ENCODE data around the gene KLF7. TPM values are rescaled to one million over a fixed set of nuclear protein-coding genes. Genes with fewer than 3 reads are reported as not detected.

Gene KLF7
- total and polyA plus RNA-seq, 8 donors: 14.8 to 41.8 (median 18.2) TPM

- peaks cover 0 to 6% of the 10 kb centered on the region in 2 donors for H3K36me3 ChIP-seq
- TF ChIP-seq, protein P1, sequence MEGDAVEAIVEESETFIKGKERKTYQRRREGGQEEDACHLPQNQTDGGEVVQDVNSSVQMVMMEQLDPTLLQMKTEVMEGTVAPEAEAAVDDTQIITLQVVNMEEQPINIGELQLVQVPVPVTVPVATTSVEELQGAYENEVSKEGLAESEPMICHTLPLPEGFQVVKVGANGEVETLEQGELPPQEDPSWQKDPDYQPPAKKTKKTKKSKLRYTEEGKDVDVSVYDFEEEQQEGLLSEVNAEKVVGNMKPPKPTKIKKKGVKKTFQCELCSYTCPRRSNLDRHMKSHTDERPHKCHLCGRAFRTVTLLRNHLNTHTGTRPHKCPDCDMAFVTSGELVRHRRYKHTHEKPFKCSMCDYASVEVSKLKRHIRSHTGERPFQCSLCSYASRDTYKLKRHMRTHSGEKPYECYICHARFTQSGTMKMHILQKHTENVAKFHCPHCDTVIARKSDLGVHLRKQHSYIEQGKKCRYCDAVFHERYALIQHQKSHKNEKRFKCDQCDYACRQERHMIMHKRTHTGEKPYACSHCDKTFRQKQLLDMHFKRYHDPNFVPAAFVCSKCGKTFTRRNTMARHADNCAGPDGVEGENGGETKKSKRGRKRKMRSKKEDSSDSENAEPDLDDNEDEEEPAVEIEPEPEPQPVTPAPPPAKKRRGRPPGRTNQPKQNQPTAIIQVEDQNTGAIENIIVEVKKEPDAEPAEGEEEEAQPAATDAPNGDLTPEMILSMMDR (IDR thresholded peaks at IDR 0.05): no peak
- H3K4me3 ChIP-seq: no peak overlapping the region
- ATAC-seq (peak; percentile 42), DNase-seq (no peak)
- H3K27me3 ChIP-seq: no peaks in the 10 kb centered on the region
- no peak overlapping the region for H3K27ac ChIP-seq
- H3K9me3 ChIP-seq: no peaks in the 10 kb centered on the region
- H3K4me1 ChIP-seq: peaks cover 17 to 43% of the 10 kb centered on the region in 2 donors
- intact Hi-C loops (cut with DNase I): no loop called here
These were observed 72.9 kb downstream of the KLF7 start for GRCh38 chr2:207092818-207093217.

DNA sequence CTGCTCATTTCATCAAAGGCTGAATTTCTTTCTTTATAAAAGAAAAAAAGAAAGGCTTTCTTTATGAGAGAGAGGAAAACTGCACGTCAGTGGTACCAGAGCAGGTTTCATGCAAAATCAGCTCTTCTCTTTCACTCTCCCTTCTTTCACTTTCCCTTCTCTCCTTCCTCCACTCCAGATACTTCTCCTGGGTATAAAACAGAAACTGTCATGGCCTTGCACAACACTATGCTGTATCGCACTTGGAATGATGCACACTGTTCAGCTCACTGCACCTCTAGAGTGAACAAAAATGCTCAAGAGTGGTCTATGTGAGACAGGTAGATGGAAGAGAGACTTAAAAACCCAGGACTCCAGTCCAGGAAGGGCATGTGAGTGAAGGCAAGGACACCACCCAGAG is 73.8 kb downstream of the KLF7 start:
- Histone ChIP-seq H3K27me3 (no peaks in the 10 kb centered on the region), H3K4me3 (no peak overlapping the region), H3K27ac (peak overlapping the region in 1 of 2 donors; percentile 57), H3K9me3 (no peaks in the 10 kb centered on the region), H3K36me3 (peaks cover 0 to 15% of the 10 kb centered on the region in 2 donors), H3K4me1 (peaks cover 17 to 43% of the 10 kb centered on the region in 2 donors)
- DNase-seq (no peak), ATAC-seq (peak; percentile 16)
- TF ChIP-seq, protein P1 (IDR thresholded peaks at IDR 0.05): no peak
- intact Hi-C loops (cut with DNase I): no loop called here

- Histone ChIP-seq H3K4me1 (peaks cover 17 to 40% of the 10 kb centered on the region in 2 donors), H3K36me3 (peaks cover 0 to 23% of the 10 kb centered on the region in 2 donors), H3K27ac (peak overlapping the region in 1 of 2 donors; percentile 57), H3K9me3 (no peaks in the 10 kb centered on the region), H3K27me3 (no peaks in the 10 kb centered on the region), H3K4me3 (no peak overlapping the region)
- ATAC-seq (peak; percentile 59), DNase-seq (no peak)
- TF ChIP-seq, protein P1 (IDR thresholded peaks at IDR 0.05): no peak
- intact Hi-C loops (cut with DNase I): no loop called here
These were observed 74.6 kb downstream of the KLF7 start for GRCh38 chr2:207091176-207091575.

DNA sequence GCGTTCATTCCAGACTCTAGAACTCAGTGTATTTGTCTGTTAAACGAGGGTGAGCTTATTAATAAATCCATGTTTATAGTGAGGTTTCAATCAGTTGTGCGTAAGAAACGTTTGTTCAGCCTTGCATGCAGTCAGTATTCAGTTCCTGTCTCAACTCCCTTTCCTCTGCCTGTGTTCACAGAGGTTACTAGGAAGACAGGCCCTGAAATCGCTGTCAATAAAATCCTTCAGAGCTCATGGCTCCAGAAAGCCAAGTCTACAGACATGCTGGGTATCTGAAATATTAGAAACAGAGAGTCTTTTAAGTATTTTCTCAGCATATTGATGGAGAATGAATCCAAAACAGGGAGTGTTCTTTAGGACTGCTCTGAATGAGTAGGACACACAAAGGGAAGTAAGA is 75.4 kb downstream of the KLF7 start:
- H3K4me1 ChIP-seq: peaks cover 17 to 37% of the 10 kb centered on the region in 2 donors
- H3K27ac ChIP-seq: peak overlapping the region in 1 of 2 donors; percentile 57
- TF ChIP-seq, protein P1 (IDR thresholded peaks at IDR 0.05): no peak
- no peak for ATAC-seq
- no peak overlapping the region for H3K4me3 ChIP-seq
- intact Hi-C loops (cut with DNase I): no loop called here
- H3K36me3 ChIP-seq: peaks cover 0 to 31% of the 10 kb centered on the region in 2 donors
- no peaks in the 10 kb centered on the region for H3K9me3 ChIP-seq
- H3K27me3 ChIP-seq: no peaks in the 10 kb centered on the region
- DNase-seq: no peak

DNA sequence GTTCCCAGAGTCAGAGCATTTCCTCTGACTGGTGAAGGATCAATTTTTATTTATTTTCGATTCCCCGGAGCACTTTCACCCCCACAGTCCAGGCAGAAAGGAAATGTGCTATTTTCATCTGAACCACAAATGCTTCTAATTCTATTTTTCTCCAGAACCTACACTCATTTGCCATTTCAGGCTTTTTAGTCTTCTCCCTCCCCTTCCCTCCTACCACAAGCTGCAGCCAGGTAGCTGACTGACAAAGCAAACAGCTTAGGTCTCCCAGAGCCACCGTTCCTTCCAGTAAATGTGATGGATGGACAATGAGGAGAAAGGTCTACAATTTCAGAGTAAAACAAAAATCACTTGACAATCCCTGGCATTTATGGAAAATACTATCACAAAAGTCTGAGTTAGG is 76.9 kb downstream of the KLF7 start:
- no peak for ATAC-seq
- Histone ChIP-seq H3K27ac (peak overlapping the region in 1 of 2 donors; percentile 30), H3K4me1 (peaks cover 17 to 37% of the 10 kb centered on the region in 2 donors)

More for the DNA sequence above, 76.9 kb downstream of the KLF7 start:
- intact Hi-C loops (cut with DNase I): no loop called here
- no peaks in the 10 kb centered on the region for H3K9me3 ChIP-seq
- TF ChIP-seq, protein P1 (IDR thresholded peaks at IDR 0.05): no peak
- no peak overlapping the region for H3K4me3 ChIP-seq
- H3K27me3 ChIP-seq: no peaks in the 10 kb centered on the region
- DNase-seq: no peak
- H3K36me3 ChIP-seq: peaks cover 0 to 46% of the 10 kb centered on the region in 2 donors

Data from left lung (tissue), 10 donors.